ENCODE data around the gene TRAK1. TPM values are rescaled to one million over a fixed set of nuclear protein-coding genes. Genes with fewer than 3 reads are reported as not detected.

TRAK1 gene
- total and polyA plus RNA-seq, 2 of the 4 experiments (the other 2 are of a cell fraction), result 25.6 to 28.1 TPM

DNA sequence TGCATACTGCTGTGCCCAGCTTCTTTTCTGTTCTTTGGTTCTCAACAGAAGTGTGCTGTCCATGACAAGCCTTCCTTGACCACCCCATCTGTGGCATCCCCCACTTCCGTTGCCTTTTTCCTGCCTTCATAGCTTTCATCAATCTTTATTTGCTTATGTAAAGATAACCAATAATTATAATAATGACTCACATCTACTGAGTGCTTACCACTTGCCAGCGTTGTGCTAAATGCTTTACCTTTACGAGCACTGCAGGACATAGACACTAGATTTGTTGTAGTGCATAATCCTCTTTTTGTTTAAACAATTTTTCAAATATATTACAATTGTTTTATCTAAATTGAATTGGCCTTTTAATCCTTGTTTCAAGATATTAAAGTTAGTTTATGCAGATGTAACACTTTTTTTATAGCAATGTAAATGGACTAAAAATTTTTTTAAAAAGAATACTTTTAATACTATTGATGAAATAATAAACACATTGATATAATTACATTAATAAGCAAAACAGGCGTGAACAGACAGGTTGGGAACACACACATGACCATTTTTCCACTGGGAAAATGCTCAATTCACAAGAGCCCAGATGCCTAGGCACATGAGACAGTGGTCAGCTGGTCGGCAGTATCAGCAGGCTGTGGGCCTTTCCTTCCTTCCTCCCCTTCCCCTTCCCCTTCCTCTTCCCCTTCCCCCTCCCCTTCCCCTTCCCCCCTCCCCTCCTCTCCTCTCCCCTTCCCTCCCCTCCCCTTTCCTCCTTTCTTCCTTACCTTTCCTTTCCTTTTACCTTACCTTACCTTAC lies 42.5 kb downstream of the TRAK1 start:
- Histone ChIP-seq H3K4ac (ENCODE audit: low read depth, low read length) (no peak overlapping the region), H2BK5ac (ENCODE audit: low read depth, low read length, poor library complexity, severe bottlenecking) (no peak overlapping the region), H4K5ac (ENCODE audit: low read depth, low read length) (no peak overlapping the region), H3K4me3 (ENCODE audit: insufficient read depth, low read depth, low read length) (no peak overlapping the region), H3K4me2 (ENCODE audit: low read depth, low read length) (no peak overlapping the region), H2BK120ac (ENCODE audit: low read depth, low read length) (no peak overlapping the region), H3K79me1 (ENCODE audit: low read depth in 1 of 2, low read length in 2 of 2) (peaks cover 6 to 38% of the 10 kb centered on the region in 2 experiments; a peak in 3 of 4 replicates), H4K91ac (ENCODE audit: insufficient read depth, low read depth, low read length) (no peak overlapping the region), H2AK9ac (replicated peaks; ENCODE audit: low read depth, low read length, poor library complexity) (no peak overlapping the region), H4K8ac (ENCODE audit: low read depth in 2 of 2, low read length in 2 of 2) (no peak overlapping the region), H3K27me3 (ENCODE audit: control insufficient read depth, insufficient read depth, low read length) (no peaks in the 10 kb centered on the region), H3K18ac (ENCODE audit: low read depth, low read length) (no peak overlapping the region), H3K23ac (ENCODE audit: low read depth, low read length) (no peak overlapping the region), H2AK5ac (ENCODE audit: low read depth, low read length) (no peak overlapping the region), H3K27ac (ENCODE audit: insufficient read depth, low read length) (no peak overlapping the region), H4K20me1 (ENCODE audit: insufficient read depth, low read length) (peaks cover 10% of the 10 kb centered on the region), H3K56ac (ENCODE audit: extremely low read depth, insufficient read depth, low read length) (no peak overlapping the region), H3K4me1 (ENCODE audit: control insufficient read depth, insufficient read depth, low read length) (no peaks in the 10 kb centered on the region), H3K9ac (ENCODE audit: low read depth, low read length) (no peak overlapping the region), H3K9me1 (ENCODE audit: insufficient read depth, low read length) (peaks cover 10% of the 10 kb centered on the region; the same call in 1 of the 2 replicates), H3K14ac (replicated peaks; ENCODE audit: low read depth, low read length) (no peak overlapping the region), H2AFZ (replicated peaks; ENCODE audit: low read length, poor library complexity) (no peak overlapping the region), H3K9me3 (ENCODE audit: control insufficient read depth, insufficient read depth, low read length) (no peaks in the 10 kb centered on the region), H3K36me3 (ENCODE audit: control insufficient read depth, insufficient read depth, low read length) (no peaks in the 10 kb centered on the region), H2BK20ac (ENCODE audit: low read depth, low read length) (no peak overlapping the region), H2BK15ac (ENCODE audit: low read depth, low read length) (no peak overlapping the region)
- CTCF ChIA-PET, result no interaction called here
- intact Hi-C loops (cut with micrococcal nuclease) (no loop called here), dilution Hi-C loops (cut with HindIII; ENCODE audit: low sequenced_read_pairs, unreplicated experiment) (no loop called here), in situ Hi-C loops (cut with MboI; ENCODE audit: low sequenced_read_pairs) (no loop called here)
- DNase-seq (no peak), ATAC-seq (ENCODE audit: low read depth) (no peak)
- BruUV-seq (replicated peaks), result no TSS peak
- POLR2A ChIA-PET (ENCODE audit: unreplicated experiment), result no interaction called here
- TF ChIP-seq CEBPB (IDR thresholded peaks at IDR 0.05; ENCODE audit: low read depth, low read length) (no peak), POLR2A (IDR thresholded peaks at IDR 0.05; ENCODE audit: low read depth, low read length) (no peak), SMC3 (IDR thresholded peaks at IDR 0.05; ENCODE audit: low read depth, low read length) (no peak), BHLHE40 (IDR thresholded peaks at IDR 0.05; ENCODE audit: low read depth, low read length) (no peak), RFX5 (IDR thresholded peaks at IDR 0.05; ENCODE audit: low read depth, low read length) (no peak), RAD21 (IDR thresholded peaks at IDR 0.05; ENCODE audit: low read length) (no peak), MXI1 (IDR thresholded peaks at IDR 0.05; ENCODE audit: borderline replicate concordance, low read depth, low read length) (no peak), RCOR1 (IDR thresholded peaks at IDR 0.05; ENCODE audit: insufficient replicate concordance, low read length) (no peak), CHD1 (IDR thresholded peaks at IDR 0.05; ENCODE audit: low read depth, low read length) (no peak), NFE2L2 (IDR thresholded peaks at IDR 0.05; ENCODE audit: low read depth, low read length) (no peak), MAZ (IDR thresholded peaks at IDR 0.05; ENCODE audit: borderline replicate concordance, low read depth, low read length) (no peak), MAFK (IDR thresholded peaks at IDR 0.05; ENCODE audit: low read depth, low read length) (no peak), FOS (IDR thresholded peaks at IDR 0.05; ENCODE audit: low read depth, low read length) (no peak)
- TF ChIP-seq, protein P1, sequence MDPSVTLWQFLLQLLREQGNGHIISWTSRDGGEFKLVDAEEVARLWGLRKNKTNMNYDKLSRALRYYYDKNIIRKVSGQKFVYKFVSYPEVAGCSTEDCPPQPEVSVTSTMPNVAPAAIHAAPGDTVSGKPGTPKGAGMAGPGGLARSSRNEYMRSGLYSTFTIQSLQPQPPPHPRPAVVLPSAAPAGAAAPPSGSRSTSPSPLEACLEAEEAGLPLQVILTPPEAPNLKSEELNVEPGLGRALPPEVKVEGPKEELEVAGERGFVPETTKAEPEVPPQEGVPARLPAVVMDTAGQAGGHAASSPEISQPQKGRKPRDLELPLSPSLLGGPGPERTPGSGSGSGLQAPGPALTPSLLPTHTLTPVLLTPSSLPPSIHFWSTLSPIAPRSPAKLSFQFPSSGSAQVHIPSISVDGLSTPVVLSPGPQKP (IDR thresholded peaks at IDR 0.05; ENCODE audit: borderline replicate concordance, low read depth, low read length), result no peak
- TF ChIP-seq, protein P2, sequence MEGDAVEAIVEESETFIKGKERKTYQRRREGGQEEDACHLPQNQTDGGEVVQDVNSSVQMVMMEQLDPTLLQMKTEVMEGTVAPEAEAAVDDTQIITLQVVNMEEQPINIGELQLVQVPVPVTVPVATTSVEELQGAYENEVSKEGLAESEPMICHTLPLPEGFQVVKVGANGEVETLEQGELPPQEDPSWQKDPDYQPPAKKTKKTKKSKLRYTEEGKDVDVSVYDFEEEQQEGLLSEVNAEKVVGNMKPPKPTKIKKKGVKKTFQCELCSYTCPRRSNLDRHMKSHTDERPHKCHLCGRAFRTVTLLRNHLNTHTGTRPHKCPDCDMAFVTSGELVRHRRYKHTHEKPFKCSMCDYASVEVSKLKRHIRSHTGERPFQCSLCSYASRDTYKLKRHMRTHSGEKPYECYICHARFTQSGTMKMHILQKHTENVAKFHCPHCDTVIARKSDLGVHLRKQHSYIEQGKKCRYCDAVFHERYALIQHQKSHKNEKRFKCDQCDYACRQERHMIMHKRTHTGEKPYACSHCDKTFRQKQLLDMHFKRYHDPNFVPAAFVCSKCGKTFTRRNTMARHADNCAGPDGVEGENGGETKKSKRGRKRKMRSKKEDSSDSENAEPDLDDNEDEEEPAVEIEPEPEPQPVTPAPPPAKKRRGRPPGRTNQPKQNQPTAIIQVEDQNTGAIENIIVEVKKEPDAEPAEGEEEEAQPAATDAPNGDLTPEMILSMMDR (conservative IDR thresholded peaks at IDR 0.05; ENCODE audit: low read depth, low read length), result no peak
- TF ChIP-seq, protein P3, sequence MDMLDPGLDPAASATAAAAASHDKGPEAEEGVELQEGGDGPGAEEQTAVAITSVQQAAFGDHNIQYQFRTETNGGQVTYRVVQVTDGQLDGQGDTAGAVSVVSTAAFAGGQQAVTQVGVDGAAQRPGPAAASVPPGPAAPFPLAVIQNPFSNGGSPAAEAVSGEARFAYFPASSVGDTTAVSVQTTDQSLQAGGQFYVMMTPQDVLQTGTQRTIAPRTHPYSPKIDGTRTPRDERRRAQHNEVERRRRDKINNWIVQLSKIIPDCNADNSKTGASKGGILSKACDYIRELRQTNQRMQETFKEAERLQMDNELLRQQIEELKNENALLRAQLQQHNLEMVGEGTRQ (IDR thresholded peaks at IDR 0.05; ENCODE audit: low read depth, low read length), result no peak
- WGBS, 2 experiments (ENCODE audit: extremely low coverage in 2 of 2, insufficient read length in 1 of 2), result no CpG with 5 or more reads among the region's 5 CpGs
